HCT116 (cell line): Measurements from ENCODE around the gene KIF12. TPM values are rescaled to one million over a fixed set of nuclear protein-coding genes. Genes with fewer than 3 reads are reported as not detected.

Source experiments
- ATAC-seq: fragments of 200-7000 bp; cut with Tn5 transposase; 2 replicates; pipeline ENCODE4 v1.9.1; 2020; ENCODE audit warnings: mild to moderate bottlenecking, moderate library complexity
- BruUV-seq: library from RNA; stranded (reverse); fragments of 400-500 nt; replicated peaks from 2 replicates; lab custom pipeline; 2021; lab: Mats Ljungman, UMichigan
- CTCF ChIA-PET: fragments of 300-600 bp; sonication (Branson Sonifier 250); formaldehyde crosslinking; loops from one replicate; lab custom pipeline; 2021; ENCODE audit warnings: antibody characterized with exemption; lab: Charles Lee
- POLR2A ChIA-PET: fragments of 300-600, 350-600 bp; sonication (Branson Sonifier 250); formaldehyde crosslinking; loops from one replicate; lab custom pipeline; 2021; ENCODE audit warnings: antibody characterized with exemption; lab: Charles Lee
- RAD21 ChIA-PET, 2 experiments: fragments of 300-600 bp; sonication (Branson Sonifier 250); formaldehyde crosslinking; loops; one replicate each; lab custom pipeline; 2023; ENCODE audit warnings: low total read pairs in 2 of 2; ENCODE audit not compliant: uncharacterized antibody in 2 of 2, unreplicated experiment in 2 of 2, low non-redundant PET in 1 of 2; lab: Charles Lee
- DNase-seq: peaks from one replicate; pipeline ENCODE4 v3.0.0-alpha.2; 2010; ENCODE audit warnings: low read depth, low spot score
- H2AFZ ChIP-seq: fragments of 200-600 bp; shearing (Covaris generic), sonication (generic); 2 replicates; pipeline ENCODE4 v1.6.1; 2017; ENCODE audit warnings: low read depth, mixed run types, mixed read lengths, antibody characterized with exemption, low read length; ENCODE audit not compliant: poor library complexity, severe bottlenecking
- H3K27ac ChIP-seq: 2 replicates; pipeline ENCODE4 v1.5.1; 2012; ENCODE audit warnings: low read depth, low read length
- H3K27me3 ChIP-seq: fragments of 200-600 bp; sonication (generic); 2 replicates; pipeline ENCODE4 v1.6.1; 2016; ENCODE audit warnings: mixed run types, low read length, mixed read lengths; ENCODE audit not compliant: insufficient read depth
- H3K36me3 ChIP-seq, 2 experiments: fragments of 200-500 bp in 1 of 2; fragments of 200-600 bp in 1 of 2; sonication (Bioruptor generic) in 1 of 2; sonication (generic) in 1 of 2; 2 replicates each; pipeline versions ENCODE4 v1.5.1 to v1.6.1; 2014 to 2016; ENCODE audit warnings: low read length in 2 of 2, inconsistent platforms in 1 of 2, mixed read lengths in 1 of 2, mixed run types in 1 of 2; ENCODE audit not compliant: insufficient read depth in 2 of 2, control insufficient read depth in 1 of 2
- H3K4me1 ChIP-seq, 2 experiments: fragments of 200-600 bp in 1 of 2; sonication (generic) in 1 of 2; 2 replicates each; pipeline versions ENCODE4 v1.5.1 to v1.6.1; 2012 to 2017; ENCODE audit warnings: low read length in 2 of 2, inconsistent platforms in 1 of 2, mild to moderate bottlenecking in 1 of 2, mixed read lengths in 1 of 2, mixed run types in 1 of 2, moderate library complexity in 1 of 2; ENCODE audit not compliant: insufficient read depth in 2 of 2, control insufficient read depth in 1 of 2
- H3K4me2 ChIP-seq: fragments of 200-600 bp; sonication (generic); 2 replicates; pipeline ENCODE4 v1.6.1; 2017; ENCODE audit warnings: mixed run types, low read length, mixed read lengths
- H3K4me3 ChIP-seq, 2 experiments: fragments of 200-600 bp in 1 of 2; sonication (generic) in 1 of 2; replicated peaks in 1 of 2; 2 replicates each; pipeline ENCODE4 v1.5.1; 2011 to 2016; ENCODE audit warnings: low read length in 2 of 2, control low read depth in 1 of 2, low read depth in 1 of 2, mild to moderate bottlenecking in 1 of 2, mixed read lengths in 1 of 2, mixed run types in 1 of 2
- H3K79me2 ChIP-seq: fragments of 200-600 bp; sonication (generic); 2 replicates; pipeline ENCODE4 v1.6.1; 2017; ENCODE audit warnings: mild to moderate bottlenecking, mixed run types, low read length, moderate library complexity, mixed read lengths; ENCODE audit not compliant: insufficient read depth
- H3K9ac ChIP-seq: fragments of 200-600 bp; sonication (generic); 2 replicates; pipeline ENCODE4 v1.6.1; 2016; ENCODE audit warnings: low read length, mixed read lengths
- H3K9me2 ChIP-seq: fragments of 200-600 bp; sonication (generic), shearing (Covaris generic); 2 replicates; pipeline ENCODE4 v1.6.1; 2017; ENCODE audit warnings: mixed run types, mild to moderate bottlenecking, moderate library complexity; ENCODE audit not compliant: insufficient read depth
- H3K9me3 ChIP-seq, 2 experiments: fragments of 200-500 bp in 1 of 2; fragments of 200-600 bp in 1 of 2; sonication (Bioruptor generic) in 1 of 2; sonication (generic) in 1 of 2; 2 replicates each; pipeline ENCODE4 v1.6.1; 2014 to 2017; ENCODE audit warnings: low read length in 2 of 2, mixed read lengths in 2 of 2, inconsistent platforms in 1 of 2, low read depth in 1 of 2, mild to moderate bottlenecking in 1 of 2, mixed run types in 1 of 2, moderate library complexity in 1 of 2; ENCODE audit not compliant: control insufficient read depth in 1 of 2, insufficient read depth in 1 of 2
- H4K20me1 ChIP-seq: fragments of 200-600 bp; sonication (generic), shearing (Covaris generic); 2 replicates; pipeline ENCODE4 v1.6.1; 2017; ENCODE audit warnings: mixed run types, mild to moderate bottlenecking, moderate library complexity; ENCODE audit not compliant: insufficient read depth
- ATF3 ChIP-seq: IDR thresholded peaks from 2 replicates; pipeline ENCODE4 v1.6.1; 2012
- CEBPB ChIP-seq: IDR thresholded peaks from 2 replicates; pipeline ENCODE4 v1.6.1; 2012; ENCODE audit warnings: low read depth
- RAD21 ChIP-seq: IDR thresholded peaks from 2 replicates; pipeline ENCODE4 v1.6.1; 2012; ENCODE audit warnings: low read depth, mild to moderate bottlenecking
- ZBTB33 ChIP-seq: IDR thresholded peaks from 2 replicates; pipeline ENCODE4 v1.6.1; 2011; ENCODE audit warnings: mild to moderate bottlenecking, low read length, moderate library complexity; ENCODE audit not compliant: insufficient replicate concordance; ENCODE audit errors: extremely low read depth
- intact Hi-C: fragments of 100-400 bp; cut with micrococcal nuclease; formaldehyde crosslinking; loops from 2 replicates; pipeline ENCODE4 v1.10.0; 2022
- total RNA-seq: library from RNA; stranded (reverse); gene quantifications from one replicate; pipeline ENCODE4 v1.2.1, GENCODE V29; 2021; ENCODE audit not compliant: unreplicated experiment

KIF12 gene
- total RNA-seq, 1 experiment from 2014 or later: 6.4 TPM

GRCh38 chr9:114126247-114127060 is 27.4 kb upstream of the KIF12 start:
- no peak overlapping the region for H3K9ac ChIP-seq
- H3K9me2 ChIP-seq: no peaks in the 10 kb centered on the region
- no peak for TF ChIP-seq RAD21
- TF ChIP-seq ZBTB33: no peak
- H4K20me1 ChIP-seq: no peaks in the 10 kb centered on the region
- CTCF ChIA-PET: no interaction called here
- RAD21 ChIA-PET: no interaction called here
- DNase-seq: no peak
- intact Hi-C loops: no loop called here
- no TSS peak for BruUV-seq
- ATAC-seq: no peak
- H3K4me1 ChIP-seq: no peaks in the 10 kb centered on the region
- no peak overlapping the region for H3K27ac ChIP-seq
- H2AFZ ChIP-seq: no peak overlapping the region
- no peaks in the 10 kb centered on the region for H3K36me3 ChIP-seq
- no peak overlapping the region for H3K4me3 ChIP-seq
- POLR2A ChIA-PET: no interaction called here
- no peak overlapping the region for H3K4me2 ChIP-seq
- H3K79me2 ChIP-seq: no peaks in the 10 kb centered on the region
- peaks cover 0 to 7% of the 10 kb centered on the region in 2 experiments; a peak in 1 of 4 replicates for H3K9me3 ChIP-seq
- H3K27me3 ChIP-seq: no peaks in the 10 kb centered on the region

GRCh38 chr9:114125476-114126013 is 26.5 kb upstream of the KIF12 start:
- no peaks in the 10 kb centered on the region for H3K79me2 ChIP-seq
- H3K4me2 ChIP-seq: no peak overlapping the region
- no peaks in the 10 kb centered on the region; the same call in 1 of the 2 replicates for H3K27me3 ChIP-seq
- intact Hi-C loops: no loop called here
- DNase-seq: no peak
- no peaks in the 10 kb centered on the region for H4K20me1 ChIP-seq
- no peaks in the 10 kb centered on the region for H3K9me2 ChIP-seq
- H3K27ac ChIP-seq: no peak overlapping the region
- H3K4me3 ChIP-seq: no peak overlapping the region
- no peaks in the 10 kb centered on the region for H3K4me1 ChIP-seq
- peaks cover 0 to 7% of the 10 kb centered on the region in 2 experiments; a peak in 1 of 4 replicates for H3K9me3 ChIP-seq
- no peak for ATAC-seq
- RAD21 ChIA-PET: no interaction called here
- POLR2A ChIA-PET: no interaction called here
- BruUV-seq: no TSS peak
- CTCF ChIA-PET: no interaction called here
- H3K36me3 ChIP-seq: no peaks in the 10 kb centered on the region
- H3K9ac ChIP-seq: no peak overlapping the region
- TF ChIP-seq CEBPB: no peak
- TF ChIP-seq ATF3: no peak
- H2AFZ ChIP-seq: no peak overlapping the region
